HCEC 1CT (cell line): ENCODE data around the gene RAVER1.
"Not testable (repeated sequence)": the region's sequence is repeated elsewhere in the genome, so short reads cannot be mapped to it uniquely, and the experiment has no call there.

Source experiments
- DNase-seq: peaks from one replicate; pipeline ENCODE4 v3.0.0-alpha.2; 2017

RAVER1 gene

GRCh38 chr19:10344780-10345179, 11.5 kb upstream of the RAVER1 start:
- no peak for DNase-seq

- DNase-seq = no peak
These were observed 10.2 kb upstream of the RAVER1 start for GRCh38 chr19:10343495-10343894.

GRCh38 chr19:10339977-10340376, 6.6 kb upstream of the RAVER1 start:
- DNase-seq = no peak

GRCh38 chr19:10339380-10339960, 6.1 kb upstream of the RAVER1 start, which contains the start of gene ICAM3:
TSS of gene ICAM3 (minus strand) at chr19:10339624. CDS start at chr19:10339614, 10 bp downstream.
- DNase-seq = no peak

GRCh38 chr19:10338940-10339339, 5.6 kb upstream of the RAVER1 start:
- DNase-seq = no peak

GRCh38 chr19:10336725-10337124, 3.4 kb upstream of the RAVER1 start:
- not testable (repeated sequence) for DNase-seq

- DNase-seq = no peak
These were observed 2.1 kb upstream of the RAVER1 start for GRCh38 chr19:10335352-10335985.

- peak; percentile 96 for DNase-seq
These were observed 1.4 kb upstream of the RAVER1 start for GRCh38 chr19:10334588-10335351.

- DNase-seq = no peak
These were observed 644 bp upstream of the RAVER1 start for GRCh38 chr19:10333758-10334587.

GRCh38 chr19:10332158-10332964, 968 bp downstream of the RAVER1 start:
- no peak for DNase-seq

GRCh38 chr19:10329555-10329954, 3.8 kb downstream of the RAVER1 start:
- DNase-seq = no peak

- no peak for DNase-seq
These were observed 4.5 kb downstream of the RAVER1 start for GRCh38 chr19:10328558-10329429.

- DNase-seq = no peak
These were observed 5.5 kb downstream of the RAVER1 start for GRCh38 chr19:10327793-10328192.

- no peak for DNase-seq
These were observed 7.6 kb downstream of the RAVER1 start for GRCh38 chr19:10325732-10326131.

GRCh38 chr19:10321874-10322835, 11.2 kb downstream of the RAVER1 start:
- no peak for DNase-seq

- no peak for DNase-seq
These were observed 11.9 kb downstream of the RAVER1 start for GRCh38 chr19:10321417-10321797.

- DNase-seq = no peak
These were observed 12.5 kb downstream of the RAVER1 start for GRCh38 chr19:10320602-10321416.

- DNase-seq = no peak
These were observed 14.3 kb downstream of the RAVER1 start for GRCh38 chr19:10318807-10319682.
